OCI-LY7 (cell line): ENCODE measurements around the gene HAX1.

Source experiments
- EZH2phosphoT487 ChIP-seq: fragments of 200-600 bp; sonication (generic); IDR thresholded peaks from 2 replicates; pipeline ENCODE4 v1.6.1; 2018; ENCODE audit warnings: low read depth, borderline replicate concordance, mild to moderate bottlenecking, mixed run types, antibody characterized with exemption, low read length, moderate library complexity, mixed read lengths
- TF ChIP-seq, protein P1 (sequence below): fragments of 200-600 bp; sonication (generic); conservative IDR thresholded peaks from 2 replicates; pipeline ENCODE4 v1.5.1; 2014; ENCODE audit warnings: mild to moderate bottlenecking, antibody characterized with exemption, low read length, moderate library complexity, mixed read lengths

DNA sequence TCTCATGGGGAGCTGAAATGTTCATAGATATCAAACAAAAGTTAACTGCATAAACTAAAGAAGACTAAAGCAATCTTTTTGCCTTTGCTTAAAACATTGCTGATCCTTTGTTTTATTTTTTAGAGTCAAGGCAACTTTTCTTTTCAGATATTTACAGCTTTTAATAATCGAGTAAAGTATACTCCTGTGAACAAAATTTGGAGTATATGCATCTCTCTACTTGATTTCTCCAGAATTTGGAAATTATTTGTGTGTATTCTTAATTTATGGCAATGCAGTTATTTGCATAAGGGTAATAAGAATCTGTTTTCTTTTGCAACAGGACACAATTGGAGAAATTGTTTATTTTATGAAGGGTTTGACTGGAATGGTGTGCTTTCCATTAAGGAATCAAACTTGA is 44.3 kb downstream of the HAX1 start:
- TF ChIP-seq, protein P1, sequence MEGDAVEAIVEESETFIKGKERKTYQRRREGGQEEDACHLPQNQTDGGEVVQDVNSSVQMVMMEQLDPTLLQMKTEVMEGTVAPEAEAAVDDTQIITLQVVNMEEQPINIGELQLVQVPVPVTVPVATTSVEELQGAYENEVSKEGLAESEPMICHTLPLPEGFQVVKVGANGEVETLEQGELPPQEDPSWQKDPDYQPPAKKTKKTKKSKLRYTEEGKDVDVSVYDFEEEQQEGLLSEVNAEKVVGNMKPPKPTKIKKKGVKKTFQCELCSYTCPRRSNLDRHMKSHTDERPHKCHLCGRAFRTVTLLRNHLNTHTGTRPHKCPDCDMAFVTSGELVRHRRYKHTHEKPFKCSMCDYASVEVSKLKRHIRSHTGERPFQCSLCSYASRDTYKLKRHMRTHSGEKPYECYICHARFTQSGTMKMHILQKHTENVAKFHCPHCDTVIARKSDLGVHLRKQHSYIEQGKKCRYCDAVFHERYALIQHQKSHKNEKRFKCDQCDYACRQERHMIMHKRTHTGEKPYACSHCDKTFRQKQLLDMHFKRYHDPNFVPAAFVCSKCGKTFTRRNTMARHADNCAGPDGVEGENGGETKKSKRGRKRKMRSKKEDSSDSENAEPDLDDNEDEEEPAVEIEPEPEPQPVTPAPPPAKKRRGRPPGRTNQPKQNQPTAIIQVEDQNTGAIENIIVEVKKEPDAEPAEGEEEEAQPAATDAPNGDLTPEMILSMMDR = no peak
- TF ChIP-seq EZH2phosphoT487 = no peak
